Measurements from ENCODE around the gene MIS18A.

The MIS18A gene

GRCh38 chr21:32317726-32318125 lies 38.9 kb upstream of the MIS18A start:
- no peaks in the 10 kb centered on the region for H3K9me2 ChIP-seq (replicated peaks; ENCODE audit: low read depth, low read length)
- no peak overlapping the region for H3K9ac ChIP-seq (ENCODE audit: low read depth, low read length, poor library complexity, severe bottlenecking)
- no peak overlapping the region for H3K4me3 ChIP-seq (ENCODE audit: low read length, poor library complexity, severe bottlenecking)
- no peaks in the 10 kb centered on the region for H3K79me2 ChIP-seq (ENCODE audit: insufficient read depth, low read length)
- no peaks in the 10 kb centered on the region for H3K4me1 ChIP-seq (ENCODE audit: insufficient read depth, low read length, poor library complexity, severe bottlenecking)
- no peak overlapping the region for H2AFZ ChIP-seq (ENCODE audit: low read length)
- TF ChIP-seq EZH2phosphoT487 (IDR thresholded peaks at IDR 0.05; ENCODE audit: borderline replicate concordance): no peak
- no peak overlapping the region for H3K4me2 ChIP-seq (ENCODE audit: low read depth, low read length, poor library complexity, severe bottlenecking)
- H3K27me3 ChIP-seq (ENCODE audit: insufficient read depth, low read length, poor library complexity, severe bottlenecking): no peaks in the 10 kb centered on the region
- no peaks in the 10 kb centered on the region for H3K9me3 ChIP-seq (ENCODE audit: insufficient read depth, low read depth, low read length)
- peaks cover 19% of the 10 kb centered on the region; the same call in 1 of the 2 replicates for H3K36me3 ChIP-seq (ENCODE audit: insufficient read depth, low read length)
- H3F3A ChIP-seq (ENCODE audit: low read depth): no peaks in the 10 kb centered on the region
- no peaks in the 10 kb centered on the region for H4K20me1 ChIP-seq (ENCODE audit: insufficient read depth, low read length, poor library complexity, severe bottlenecking)

- H3K4me2 ChIP-seq (ENCODE audit: low read depth, low read length, poor library complexity, severe bottlenecking): no peak overlapping the region
- no peaks in the 10 kb centered on the region for H3K9me2 ChIP-seq (replicated peaks; ENCODE audit: low read depth, low read length)
- no peaks in the 10 kb centered on the region for H3K27me3 ChIP-seq (ENCODE audit: insufficient read depth, low read length, poor library complexity, severe bottlenecking)
- H3K9me3 ChIP-seq (ENCODE audit: insufficient read depth, low read depth, low read length): no peaks in the 10 kb centered on the region
- no peaks in the 10 kb centered on the region for H3F3A ChIP-seq (ENCODE audit: low read depth)
- TF ChIP-seq CTCF (conservative IDR thresholded peaks at IDR 0.05; ENCODE audit: low read length): no peak
- TF ChIP-seq EZH2phosphoT487 (IDR thresholded peaks at IDR 0.05; ENCODE audit: borderline replicate concordance): no peak
- no peak overlapping the region for H2AFZ ChIP-seq (ENCODE audit: low read length)
- no peaks in the 10 kb centered on the region for H4K20me1 ChIP-seq (ENCODE audit: insufficient read depth, low read length, poor library complexity, severe bottlenecking)
- no peaks in the 10 kb centered on the region for H3K79me2 ChIP-seq (ENCODE audit: insufficient read depth, low read length)
- H3K4me1 ChIP-seq (ENCODE audit: insufficient read depth, low read length, poor library complexity, severe bottlenecking): no peaks in the 10 kb centered on the region
- H3K9ac ChIP-seq (ENCODE audit: low read depth, low read length, poor library complexity, severe bottlenecking): no peak overlapping the region
- H3K4me3 ChIP-seq (ENCODE audit: low read length, poor library complexity, severe bottlenecking): no peak overlapping the region
- H3K36me3 ChIP-seq (ENCODE audit: insufficient read depth, low read length): peaks cover 16% of the 10 kb centered on the region; the same call in 1 of the 2 replicates
Observed at GRCh38 chr21:32316361-32317215, 37.7 kb upstream of the MIS18A start.

- Histone ChIP-seq H3K27me3 (ENCODE audit: insufficient read depth, low read length, poor library complexity, severe bottlenecking) (no peaks in the 10 kb centered on the region), H3F3A (ENCODE audit: low read depth) (no peaks in the 10 kb centered on the region), H3K9ac (ENCODE audit: low read depth, low read length, poor library complexity, severe bottlenecking) (no peak overlapping the region), H3K9me3 (ENCODE audit: insufficient read depth, low read depth, low read length) (no peaks in the 10 kb centered on the region), H3K9me2 (replicated peaks; ENCODE audit: low read depth, low read length) (no peaks in the 10 kb centered on the region), H3K4me2 (ENCODE audit: low read depth, low read length, poor library complexity, severe bottlenecking) (no peak overlapping the region), H3K4me3 (ENCODE audit: low read length, poor library complexity, severe bottlenecking) (no peak overlapping the region), H3K4me1 (ENCODE audit: insufficient read depth, low read length, poor library complexity, severe bottlenecking) (no peaks in the 10 kb centered on the region), H3K79me2 (ENCODE audit: insufficient read depth, low read length) (no peaks in the 10 kb centered on the region), H3K36me3 (ENCODE audit: insufficient read depth, low read length) (peaks cover 8% of the 10 kb centered on the region; the same call in 1 of the 2 replicates), H2AFZ (ENCODE audit: low read length) (no peak overlapping the region), H4K20me1 (ENCODE audit: insufficient read depth, low read length, poor library complexity, severe bottlenecking) (no peaks in the 10 kb centered on the region)
- TF ChIP-seq EZH2phosphoT487 (IDR thresholded peaks at IDR 0.05; ENCODE audit: borderline replicate concordance): no peak
- TF ChIP-seq CTCF (conservative IDR thresholded peaks at IDR 0.05; ENCODE audit: low read length): no peak
Observed at GRCh38 chr21:32315511-32316281, 36.8 kb upstream of the MIS18A start.
